ENCODE data around the gene TMOD1. TPM values are rescaled to one million over a fixed set of nuclear protein-coding genes. Genes with fewer than 3 reads are reported as not detected.
"Not testable (repeated sequence)": the region's sequence is repeated elsewhere in the genome, so short reads cannot be mapped to it uniquely, and the experiment has no call there.

TMOD1 gene
- total RNA-seq, 1 donor from 2014 or later = 0.23 TPM

DNA sequence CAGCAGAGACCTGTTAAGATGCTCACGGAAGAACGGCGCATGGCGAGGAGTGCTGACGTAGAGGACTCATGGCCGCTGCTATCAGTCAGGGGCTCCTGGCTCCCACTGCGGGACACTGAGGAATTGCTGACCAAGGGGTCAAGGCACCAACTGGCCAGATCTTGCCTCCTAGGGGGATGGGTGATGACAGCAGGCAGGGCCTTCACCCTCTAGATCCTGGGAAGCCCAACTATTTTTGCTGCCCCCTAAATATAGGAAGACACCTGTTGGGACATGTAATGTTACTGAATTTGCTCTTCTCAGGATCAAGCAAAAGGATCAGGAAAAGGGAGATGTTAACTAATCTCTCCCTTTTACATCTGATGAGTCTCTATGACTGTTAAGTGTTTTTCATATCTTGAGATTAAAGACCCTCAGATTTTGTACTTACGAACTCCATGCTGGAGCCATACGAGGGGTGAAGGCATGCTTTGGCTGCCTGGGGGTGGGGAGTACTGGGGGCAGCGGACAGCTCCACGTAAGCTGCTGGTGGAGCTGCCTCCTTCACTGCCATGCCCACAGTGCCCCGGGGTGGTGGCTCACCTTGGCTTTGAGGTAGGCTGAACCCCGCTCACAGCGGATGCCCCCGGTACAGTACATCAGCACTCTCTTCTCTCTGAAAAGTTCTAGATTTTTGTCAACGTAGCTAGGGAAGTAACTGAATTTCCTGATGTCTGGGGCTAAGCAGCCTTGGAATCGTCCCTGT lies 103.6 kb downstream of the TMOD1 start:
- H3K4me3 Mint-ChIP-seq = no peak overlapping the region
- no peaks in the 10 kb centered on the region for H3K9me3 Mint-ChIP-seq
- TF ChIP-seq, protein P1, sequence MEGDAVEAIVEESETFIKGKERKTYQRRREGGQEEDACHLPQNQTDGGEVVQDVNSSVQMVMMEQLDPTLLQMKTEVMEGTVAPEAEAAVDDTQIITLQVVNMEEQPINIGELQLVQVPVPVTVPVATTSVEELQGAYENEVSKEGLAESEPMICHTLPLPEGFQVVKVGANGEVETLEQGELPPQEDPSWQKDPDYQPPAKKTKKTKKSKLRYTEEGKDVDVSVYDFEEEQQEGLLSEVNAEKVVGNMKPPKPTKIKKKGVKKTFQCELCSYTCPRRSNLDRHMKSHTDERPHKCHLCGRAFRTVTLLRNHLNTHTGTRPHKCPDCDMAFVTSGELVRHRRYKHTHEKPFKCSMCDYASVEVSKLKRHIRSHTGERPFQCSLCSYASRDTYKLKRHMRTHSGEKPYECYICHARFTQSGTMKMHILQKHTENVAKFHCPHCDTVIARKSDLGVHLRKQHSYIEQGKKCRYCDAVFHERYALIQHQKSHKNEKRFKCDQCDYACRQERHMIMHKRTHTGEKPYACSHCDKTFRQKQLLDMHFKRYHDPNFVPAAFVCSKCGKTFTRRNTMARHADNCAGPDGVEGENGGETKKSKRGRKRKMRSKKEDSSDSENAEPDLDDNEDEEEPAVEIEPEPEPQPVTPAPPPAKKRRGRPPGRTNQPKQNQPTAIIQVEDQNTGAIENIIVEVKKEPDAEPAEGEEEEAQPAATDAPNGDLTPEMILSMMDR (conservative IDR thresholded peaks at IDR 0.05) = no peak
- H3K36me3 Mint-ChIP-seq (ENCODE audit: low read depth) = peaks cover 2% of the 10 kb centered on the region
- no peak overlapping the region for H3K27ac Mint-ChIP-seq (ENCODE audit: unreplicated experiment)
- H3K27me3 Mint-ChIP-seq (ENCODE audit: low read depth) = no peaks in the 10 kb centered on the region
- H3K4me1 Mint-ChIP-seq = no peaks in the 10 kb centered on the region
- no peak for DNase-seq (ENCODE audit: low read depth, low spot score)

DNA sequence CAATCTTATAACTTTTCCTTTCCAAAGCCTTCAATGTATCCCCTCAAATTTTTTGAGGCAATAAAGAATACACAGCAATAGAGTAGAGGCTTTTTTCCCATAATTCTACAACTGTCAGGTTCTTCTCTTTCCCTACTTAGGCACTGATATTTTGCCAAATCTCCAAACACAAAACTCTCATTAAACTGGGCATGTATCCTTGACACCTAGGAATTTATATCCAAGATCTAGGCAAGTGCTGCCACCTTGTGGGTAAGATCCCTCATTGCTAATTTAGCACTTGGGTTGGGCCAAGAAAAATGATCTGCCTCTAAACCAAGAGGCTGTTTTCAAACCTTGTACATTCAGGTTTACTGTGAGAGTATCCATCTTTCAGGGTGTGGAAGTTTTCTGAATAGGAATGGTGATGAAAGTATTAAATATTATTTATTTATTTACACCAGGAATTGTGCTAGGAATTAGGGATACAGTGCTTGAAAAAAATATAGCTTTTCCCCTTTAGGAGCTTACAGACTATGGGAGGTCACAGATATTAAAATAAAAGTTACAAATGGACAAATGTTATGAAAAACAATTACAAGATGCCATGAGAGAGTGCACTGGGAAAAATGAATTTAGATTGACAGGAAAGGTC lies 114.1 kb downstream of the TMOD1 start:
- Mint-ChIP-seq H3K27ac (ENCODE audit: unreplicated experiment) (no peak overlapping the region), H3K4me1 (no peaks in the 10 kb centered on the region), H3K9me3 (no peaks in the 10 kb centered on the region), H3K4me3 (no peak overlapping the region), H3K27me3 (ENCODE audit: low read depth) (no peaks in the 10 kb centered on the region), H3K36me3 (ENCODE audit: low read depth) (peaks cover 11% of the 10 kb centered on the region)
- TF ChIP-seq, protein P1 (conservative IDR thresholded peaks at IDR 0.05) = peak; percentile 89
- peak; percentile 59 for DNase-seq (ENCODE audit: low read depth, low spot score)

DNA sequence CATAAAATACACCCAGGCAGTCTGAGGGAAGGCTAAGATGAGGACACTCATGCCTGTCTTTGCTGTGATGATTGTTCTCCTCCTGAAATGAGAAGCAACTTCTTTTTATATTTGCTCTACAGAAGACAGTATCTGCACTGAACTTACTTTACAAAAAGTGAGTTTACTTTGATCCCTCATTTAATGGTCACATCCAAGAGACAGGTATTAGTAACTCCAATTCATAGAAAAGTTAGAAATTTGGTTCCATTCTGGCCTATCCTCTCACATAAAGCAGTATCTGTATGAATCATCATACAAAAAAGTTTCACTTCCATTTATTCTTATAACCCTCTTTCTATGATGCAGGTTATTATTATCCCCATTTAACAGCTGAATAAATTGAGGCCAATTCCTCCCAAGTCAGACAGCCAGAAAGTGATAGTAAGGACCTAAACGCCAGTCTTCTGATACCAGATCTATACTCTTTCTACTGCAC lies 116.5 kb downstream of the TMOD1 start:
- Mint-ChIP-seq H3K27me3 (ENCODE audit: low read depth) (no peaks in the 10 kb centered on the region), H3K9me3 (no peaks in the 10 kb centered on the region), H3K4me1 (no peaks in the 10 kb centered on the region), H3K4me3 (no peak overlapping the region), H3K36me3 (ENCODE audit: low read depth) (peaks cover 26% of the 10 kb centered on the region), H3K27ac (ENCODE audit: unreplicated experiment) (no peak overlapping the region)
- TF ChIP-seq, protein P1 (conservative IDR thresholded peaks at IDR 0.05) = no peak
- DNase-seq (ENCODE audit: low read depth, low spot score) = no peak

DNA sequence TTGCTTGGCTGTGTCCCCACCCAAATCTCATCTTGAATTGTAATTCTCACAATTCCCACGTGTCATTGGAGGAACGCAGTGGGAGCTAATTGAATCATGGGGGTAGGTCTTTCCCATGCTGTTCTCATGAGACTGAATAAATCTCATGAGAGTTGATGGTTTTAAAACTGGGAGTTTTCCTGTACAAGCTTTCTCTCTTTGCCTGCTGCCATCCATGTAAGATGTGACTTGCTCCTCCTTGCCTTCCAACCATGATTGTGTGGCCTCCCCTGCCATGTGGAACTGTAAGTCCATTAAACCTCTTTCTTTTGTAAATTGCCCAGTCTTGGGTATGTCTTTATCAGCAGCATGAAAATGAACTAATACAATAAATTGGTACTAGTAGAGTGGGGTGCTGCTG lies 118.6 kb downstream of the TMOD1 start:
- H3K4me3 Mint-ChIP-seq; H3K9me3 Mint-ChIP-seq; DNase-seq (ENCODE audit: low read depth, low spot score); H3K27me3 Mint-ChIP-seq (ENCODE audit: low read depth); H3K27ac Mint-ChIP-seq (ENCODE audit: unreplicated experiment); H3K4me1 Mint-ChIP-seq: not testable (repeated sequence)
- H3K36me3 Mint-ChIP-seq (ENCODE audit: low read depth) = peaks cover 39% of the 10 kb centered on the region

DNA sequence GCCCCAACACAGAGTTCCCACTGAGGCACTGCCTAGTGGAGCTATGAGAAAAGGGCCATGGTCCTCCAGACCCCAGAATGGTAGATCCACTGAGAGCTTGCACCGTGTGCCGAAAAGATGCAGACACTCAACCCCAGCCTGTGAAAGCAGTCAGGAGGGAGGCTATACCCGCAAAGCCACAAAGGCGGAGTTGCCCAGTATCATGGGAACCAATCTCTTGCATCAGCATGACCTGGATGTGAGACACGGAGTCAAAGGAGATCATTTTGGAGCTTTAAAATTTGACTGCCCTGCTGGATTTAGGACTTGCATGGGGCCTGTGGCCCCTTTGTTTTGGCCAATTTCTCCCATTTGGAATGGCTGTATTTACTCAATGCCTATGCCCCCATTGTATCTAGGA lies 121.0 kb downstream of the TMOD1 start:
- not testable (repeated sequence) for DNase-seq (ENCODE audit: low read depth, low spot score); H3K27ac Mint-ChIP-seq (ENCODE audit: unreplicated experiment); H3K9me3 Mint-ChIP-seq; H3K4me3 Mint-ChIP-seq; H3K27me3 Mint-ChIP-seq (ENCODE audit: low read depth); H3K4me1 Mint-ChIP-seq
- peaks cover 39% of the 10 kb centered on the region for H3K36me3 Mint-ChIP-seq (ENCODE audit: low read depth)

DNA sequence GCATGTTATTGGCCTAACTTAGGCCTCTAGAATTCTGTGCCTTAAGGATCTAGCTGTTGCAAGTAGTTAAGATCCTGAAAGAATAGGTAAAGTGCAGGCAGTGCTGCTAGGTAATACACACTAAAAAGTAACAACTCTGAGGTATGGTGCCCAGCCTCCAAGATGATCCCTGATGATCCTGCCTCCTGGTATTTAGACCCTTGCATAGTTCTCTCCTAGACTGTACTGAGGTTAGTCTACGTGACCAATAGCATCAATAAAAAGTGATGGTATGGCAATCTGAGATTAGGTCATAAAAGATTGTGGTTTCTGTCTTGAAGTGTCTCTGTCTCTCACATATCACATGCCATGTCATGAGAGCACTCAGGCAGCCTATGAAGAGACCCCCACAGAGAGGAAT lies 122.5 kb downstream of the TMOD1 start:
- DNase-seq (ENCODE audit: low read depth, low spot score) = no peak
- no peak overlapping the region for H3K27ac Mint-ChIP-seq (ENCODE audit: unreplicated experiment)
- H3K4me3 Mint-ChIP-seq = no peak overlapping the region
- H3K4me1 Mint-ChIP-seq = peaks cover 3% of the 10 kb centered on the region
- H3K9me3 Mint-ChIP-seq = no peaks in the 10 kb centered on the region
- no peaks in the 10 kb centered on the region for H3K27me3 Mint-ChIP-seq (ENCODE audit: low read depth)
- TF ChIP-seq, protein P1 (conservative IDR thresholded peaks at IDR 0.05) = no peak
- H3K36me3 Mint-ChIP-seq (ENCODE audit: low read depth) = peaks cover 36% of the 10 kb centered on the region

All from neural crest cell (in vitro differentiated cells).